Thyroid gland (tissue), 4 donors: ENCODE data around the gene SLC25A41.

Source experiments
- CTCF ChIP-seq, 6 experiments: fragments of 200-600 bp in 3 of 6; fragments of 450-650 bp in 3 of 6; sonication (generic) in 3 of 6; IDR thresholded peaks; one replicate each; pipeline ENCODE4 v1.5.1; 2016 to 2019; ENCODE audit warnings: antibody characterized with exemption in 6 of 6, mild to moderate bottlenecking in 2 of 6, inconsistent platforms in 1 of 6, moderate library complexity in 1 of 6
- POLR2A ChIP-seq, 2 donors: fragments of 450-650 bp; IDR thresholded peaks; one replicate each; pipeline ENCODE4 v1.6.1; 2017; ENCODE audit warnings: antibody characterized with exemption in 2 of 2, mild to moderate bottlenecking in 2 of 2, moderate library complexity in 1 of 2

DNA sequence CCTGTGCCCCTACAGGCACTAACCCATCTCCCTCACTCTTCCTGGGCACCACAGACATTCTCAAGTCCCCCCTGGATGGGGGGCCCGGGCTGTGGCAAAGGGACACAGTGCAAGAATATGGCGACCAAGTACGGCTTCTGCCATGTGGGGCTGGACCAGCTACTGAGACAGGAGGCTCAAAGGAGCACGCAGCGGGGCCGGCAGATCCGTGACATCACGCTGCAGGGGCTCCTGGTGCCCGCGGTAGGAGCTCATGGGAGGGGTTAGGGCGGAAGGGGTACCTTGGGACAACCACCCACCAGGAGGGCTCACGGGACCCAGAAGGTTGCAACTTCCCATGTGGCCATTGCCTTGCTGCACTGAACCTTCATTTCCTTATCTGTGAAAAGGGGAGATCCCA lies 37.3 kb downstream of the SLC25A41 start:
- TF ChIP-seq POLR2A (IDR thresholded peaks at IDR 0.05) (no peak), CTCF (IDR thresholded peaks at IDR 0.05) (no peak)
